NB4 (cell line): ENCODE data around the gene TEKT2.

ENCODE experiments used
- DNase-seq: peaks from one replicate; pipeline ENCODE4 v3.0.0; 2010; ENCODE audit warnings: low read depth
- H3K4me3 ChIP-seq: one replicate; pipeline ENCODE4 v1.5.1; 2011; ENCODE audit warnings: mild to moderate bottlenecking, low read depth, low read length, moderate library complexity
- CTCF ChIP-seq: IDR thresholded peaks from one replicate; pipeline ENCODE4 v1.5.1; 2012; ENCODE audit warnings: low read depth, low read length
- MYC ChIP-seq: IDR thresholded peaks from 2 replicates; pipeline ENCODE4 v1.6.1; 2011; ENCODE audit warnings: low read depth, low read length
- POLR2A ChIP-seq: IDR thresholded peaks from 2 replicates; pipeline ENCODE4 v1.6.1; 2011; ENCODE audit warnings: mild to moderate bottlenecking; ENCODE audit not compliant: insufficient read length; ENCODE audit errors: extremely low read depth
- TF ChIP-seq, protein P1 (sequence below): IDR thresholded peaks from 2 replicates; pipeline ENCODE4 v1.6.1; 2011; ENCODE audit warnings: low read depth, low read length

Gene TEKT2

GRCh38 chr1:36076979-36077573 lies 6.8 kb upstream of the TEKT2 start:
- TF ChIP-seq POLR2A (no peak), CTCF (no peak), MYC (no peak)
- TF ChIP-seq, protein P1, sequence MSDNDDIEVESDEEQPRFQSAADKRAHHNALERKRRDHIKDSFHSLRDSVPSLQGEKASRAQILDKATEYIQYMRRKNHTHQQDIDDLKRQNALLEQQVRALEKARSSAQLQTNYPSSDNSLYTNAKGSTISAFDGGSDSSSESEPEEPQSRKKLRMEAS = no peak
- H3K4me3 ChIP-seq = no peak overlapping the region
- no peak for DNase-seq

DNA sequence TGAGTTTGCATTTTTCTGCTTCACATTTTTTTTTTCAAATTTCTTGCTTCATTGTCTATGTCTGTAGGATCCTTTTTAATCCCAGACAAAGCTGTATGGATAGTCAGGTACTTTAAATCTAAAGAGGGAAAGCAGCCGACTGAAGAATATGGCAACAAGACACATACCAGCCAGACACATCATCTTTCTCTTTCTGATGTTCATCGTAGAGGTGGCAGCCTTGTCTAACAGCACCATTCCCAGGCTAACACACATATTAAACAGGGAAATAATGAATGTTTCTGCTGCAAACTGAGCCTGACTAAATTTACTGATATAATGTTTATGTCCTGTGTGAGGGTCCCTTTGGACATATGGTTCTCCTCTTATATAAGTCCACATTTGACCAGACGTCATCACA lies 3.7 kb upstream of the TEKT2 start:
- TF ChIP-seq CTCF (no peak), POLR2A (no peak), MYC (no peak)
- TF ChIP-seq, protein P1 = no peak
- H3K4me3 ChIP-seq = no peak overlapping the region
- DNase-seq = no peak

DNA sequence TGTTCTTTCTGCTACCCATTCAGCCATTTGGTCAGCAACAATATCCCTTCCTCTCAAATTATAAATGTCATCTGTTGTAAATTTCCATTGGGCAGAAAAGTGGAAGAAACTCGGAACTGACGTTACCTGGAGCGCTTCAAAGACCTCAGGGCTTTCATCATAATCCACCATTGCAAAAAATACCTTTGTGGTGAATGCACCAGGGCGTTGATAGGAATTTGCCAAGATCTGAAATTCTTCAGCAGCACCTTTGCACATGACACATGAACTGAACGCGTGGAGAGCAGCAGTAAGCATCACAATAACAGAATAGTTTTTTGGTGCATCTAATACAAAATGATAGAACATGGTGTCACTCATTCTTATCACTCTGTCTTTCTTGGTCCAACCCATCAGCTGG lies 3.1 kb upstream of the TEKT2 start:
- TF ChIP-seq CTCF (no peak), POLR2A (no peak), MYC (no peak)
- TF ChIP-seq, protein P1 = no peak
- no peak for DNase-seq
- no peak overlapping the region for H3K4me3 ChIP-seq

- no peak overlapping the region for H3K4me3 ChIP-seq
- TF ChIP-seq POLR2A (no peak), CTCF (no peak)
- TF ChIP-seq, protein P1 = no peak
- no peak for DNase-seq
Observed at GRCh38 chr1:36081926-36082485, 1.9 kb upstream of the TEKT2 start.

- H3K4me3 ChIP-seq = no peak overlapping the region
- TF ChIP-seq CTCF (no peak), MYC (no peak), POLR2A (no peak)
- TF ChIP-seq, protein P1 = no peak
- no peak for DNase-seq
Observed at GRCh38 chr1:36083219-36083618, 675 bp upstream of the TEKT2 start.
